GM12874 (cell line): ENCODE data around the gene TNFAIP8L3.
A peak's percentile ranks its signal among the peaks of the same experiment; 100 is the strongest.

ENCODE experiments used
- CTCF ChIP-seq: IDR thresholded peaks from 2 replicates; pipeline ENCODE4 v1.5.1; 2011; ENCODE audit warnings: low read depth, mild to moderate bottlenecking, control low read depth, low read length, moderate library complexity; ENCODE audit not compliant: insufficient read depth

The TNFAIP8L3 gene

GRCh38 chr15:51133140-51133765 is 38.5 kb upstream of the TNFAIP8L3 start:
- TF ChIP-seq CTCF, result no peak

- peak; percentile 88 for TF ChIP-seq CTCF
Observed at GRCh38 chr15:51132384-51133139, 37.9 kb upstream of the TNFAIP8L3 start.

- no peak for TF ChIP-seq CTCF
Observed at GRCh38 chr15:51131596-51132290, 37.0 kb upstream of the TNFAIP8L3 start.

- no peak for TF ChIP-seq CTCF
Observed at GRCh38 chr15:51130344-51130743, 35.6 kb upstream of the TNFAIP8L3 start.

GRCh38 chr15:51129535-51130188 is 35.0 kb upstream of the TNFAIP8L3 start:
- no peak for TF ChIP-seq CTCF

GRCh38 chr15:51128701-51129100 is 34.0 kb upstream of the TNFAIP8L3 start:
- TF ChIP-seq CTCF, result no peak

- TF ChIP-seq CTCF, result no peak
Observed at GRCh38 chr15:51126842-51127241, 32.1 kb upstream of the TNFAIP8L3 start.
